ENCODE results near the gene PTBP3. TPM values are rescaled to one million over a fixed set of nuclear protein-coding genes. Genes with fewer than 3 reads are reported as not detected.
"Not testable (repeated sequence)": the region's sequence is repeated elsewhere in the genome, so short reads cannot be mapped to it uniquely, and the experiment has no call there.

PTBP3 gene
- total RNA-seq, 4 donors from 2014 or later = 9.9 to 54.7 (median 18.7) TPM

DNA sequence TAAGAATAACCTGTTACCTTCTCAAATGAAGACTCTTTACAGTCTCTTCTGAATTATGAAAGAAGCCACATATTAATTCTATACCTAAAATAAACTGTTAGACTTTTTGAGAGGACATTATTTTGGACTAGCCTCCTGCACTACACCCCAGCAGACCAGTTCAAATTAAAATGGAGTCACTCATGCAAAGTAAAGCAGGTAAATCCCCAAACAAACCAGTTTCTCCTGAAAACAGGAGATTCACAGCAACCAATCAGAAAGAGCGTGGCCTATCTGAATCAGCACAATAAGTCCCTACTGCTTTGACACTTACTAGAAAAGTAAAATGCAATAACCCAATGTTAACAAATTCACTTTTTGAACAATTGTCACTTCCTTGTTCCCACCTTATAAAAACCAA is 58.8 kb downstream of the PTBP3 start:
- Histone ChIP-seq H3K27me3 (no peaks in the 10 kb centered on the region), H3K9me3 (no peaks in the 10 kb centered on the region), H3K4me3 (no peak overlapping the region), H3K27ac (no peak overlapping the region), H3K36me3 (no peaks in the 10 kb centered on the region), H3K4me1 (peaks cover 6 to 8% of the 10 kb centered on the region in 2 donors)
- in situ Hi-C loops (cut with MboI; ENCODE audit: low sequenced_read_pairs in 4 of 4) = no loop called here
- no peak for ATAC-seq
- no peak for TF ChIP-seq POLR2A (IDR thresholded peaks at IDR 0.05)
- DNase-seq = no peak
- intact Hi-C loops (cut with DNase I; ENCODE audit: low total_unique reads) = no loop called here

DNA sequence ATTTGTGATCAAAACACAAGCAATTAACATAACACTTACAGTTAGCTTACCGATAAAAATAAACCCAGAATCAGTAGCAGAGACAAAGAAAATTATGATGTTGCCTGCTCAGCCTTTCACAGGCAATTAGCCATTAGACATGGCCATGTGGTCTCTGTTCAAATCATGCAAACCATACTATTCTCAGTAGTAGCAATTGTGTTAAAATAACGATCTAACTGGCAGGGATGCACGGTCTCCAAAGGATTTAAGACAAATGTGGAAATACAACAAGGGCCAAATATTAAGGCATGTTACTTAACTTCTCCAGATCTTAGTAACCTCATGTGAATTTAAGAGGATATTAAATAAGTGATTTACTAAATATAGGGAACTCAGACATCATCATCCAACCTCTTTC is 59.5 kb downstream of the PTBP3 start:
- H3K4me3 ChIP-seq = no peak overlapping the region
- peaks cover 6 to 8% of the 10 kb centered on the region in 2 donors for H3K4me1 ChIP-seq
- ATAC-seq (no peak), DNase-seq (no peak)
- H3K9me3 ChIP-seq = no peaks in the 10 kb centered on the region
- no peaks in the 10 kb centered on the region for H3K27me3 ChIP-seq
- TF ChIP-seq POLR2A (IDR thresholded peaks at IDR 0.05) = no peak
- TF ChIP-seq, protein P1, sequence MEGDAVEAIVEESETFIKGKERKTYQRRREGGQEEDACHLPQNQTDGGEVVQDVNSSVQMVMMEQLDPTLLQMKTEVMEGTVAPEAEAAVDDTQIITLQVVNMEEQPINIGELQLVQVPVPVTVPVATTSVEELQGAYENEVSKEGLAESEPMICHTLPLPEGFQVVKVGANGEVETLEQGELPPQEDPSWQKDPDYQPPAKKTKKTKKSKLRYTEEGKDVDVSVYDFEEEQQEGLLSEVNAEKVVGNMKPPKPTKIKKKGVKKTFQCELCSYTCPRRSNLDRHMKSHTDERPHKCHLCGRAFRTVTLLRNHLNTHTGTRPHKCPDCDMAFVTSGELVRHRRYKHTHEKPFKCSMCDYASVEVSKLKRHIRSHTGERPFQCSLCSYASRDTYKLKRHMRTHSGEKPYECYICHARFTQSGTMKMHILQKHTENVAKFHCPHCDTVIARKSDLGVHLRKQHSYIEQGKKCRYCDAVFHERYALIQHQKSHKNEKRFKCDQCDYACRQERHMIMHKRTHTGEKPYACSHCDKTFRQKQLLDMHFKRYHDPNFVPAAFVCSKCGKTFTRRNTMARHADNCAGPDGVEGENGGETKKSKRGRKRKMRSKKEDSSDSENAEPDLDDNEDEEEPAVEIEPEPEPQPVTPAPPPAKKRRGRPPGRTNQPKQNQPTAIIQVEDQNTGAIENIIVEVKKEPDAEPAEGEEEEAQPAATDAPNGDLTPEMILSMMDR (IDR thresholded peaks at IDR 0.05 in 4 of 5, conservative IDR thresholded peaks at IDR 0.05 in 1 of 5) = no peak
- no peaks in the 10 kb centered on the region for H3K36me3 ChIP-seq
- intact Hi-C loops (cut with DNase I; ENCODE audit: low total_unique reads) = no loop called here
- in situ Hi-C loops (cut with MboI; ENCODE audit: low sequenced_read_pairs in 4 of 4) = no loop called here
- H3K27ac ChIP-seq = no peak overlapping the region

DNA sequence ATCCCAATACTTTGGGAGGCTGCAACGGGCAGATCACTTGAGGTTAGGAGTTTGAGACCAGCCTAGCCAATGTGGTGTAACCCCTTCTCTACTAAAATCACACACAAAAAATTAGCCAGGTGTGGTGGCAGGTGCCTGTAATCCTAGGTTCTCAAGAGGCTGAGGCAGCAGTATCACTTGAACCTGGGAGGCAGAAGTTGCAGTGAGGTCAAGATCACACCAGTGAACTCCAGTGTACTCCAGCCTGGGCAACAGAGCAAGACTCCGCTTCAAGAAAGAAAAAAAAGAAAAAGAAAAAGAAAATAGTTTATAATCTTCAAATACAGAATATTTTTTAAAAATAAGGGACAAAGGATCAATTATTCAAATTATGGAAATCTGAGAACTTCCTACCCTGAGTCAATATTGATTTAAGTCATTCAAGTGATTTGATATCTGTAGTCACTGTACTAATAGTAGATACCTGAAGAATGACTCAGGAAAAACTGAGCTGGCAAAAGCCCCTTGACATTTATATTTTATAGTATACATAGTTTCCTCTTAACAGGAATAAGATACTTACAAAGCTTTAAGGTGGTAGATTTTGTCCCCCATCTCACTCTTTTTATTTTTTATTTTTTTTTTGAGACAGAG is 61.8 kb downstream of the PTBP3 start:
- Histone ChIP-seq H3K4me1 (peaks cover 6 to 8% of the 10 kb centered on the region in 2 donors), H3K36me3 (no peaks in the 10 kb centered on the region), H3K27me3 (no peaks in the 10 kb centered on the region), H3K27ac (no peak overlapping the region), H3K4me3 (no peak overlapping the region), H3K9me3 (no peaks in the 10 kb centered on the region)
- ATAC-seq = no peak
- TF ChIP-seq, protein P1 (IDR thresholded peaks at IDR 0.05 in 4 of 5, conservative IDR thresholded peaks at IDR 0.05 in 1 of 5) = no peak
- TF ChIP-seq POLR2A (IDR thresholded peaks at IDR 0.05) = no peak
- in situ Hi-C loops (cut with MboI; ENCODE audit: low sequenced_read_pairs in 4 of 4) (no loop called here), intact Hi-C loops (cut with DNase I; ENCODE audit: low total_unique reads) (no loop called here)
- no peak for DNase-seq

DNA sequence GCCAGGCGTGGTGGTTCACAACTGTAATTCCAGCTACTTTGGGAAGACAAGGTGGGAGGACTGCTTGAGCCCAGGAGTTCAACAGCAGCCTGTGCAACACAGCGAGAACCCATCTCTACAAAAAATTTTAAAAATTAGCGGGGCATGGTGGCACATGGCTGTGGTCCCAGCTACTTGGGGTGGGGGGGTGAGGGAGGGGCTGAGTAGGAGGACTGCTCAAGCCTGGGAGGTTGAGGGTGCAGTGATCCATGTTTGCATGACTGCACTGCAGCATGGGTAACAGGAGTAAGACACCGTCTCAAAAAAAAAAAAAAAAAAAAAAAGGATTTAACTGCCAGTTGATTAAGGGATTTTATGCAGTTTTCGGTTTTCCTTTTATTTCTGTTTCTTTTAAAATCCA is 65.0 kb downstream of the PTBP3 start:
- in situ Hi-C loops (cut with MboI; ENCODE audit: low sequenced_read_pairs in 4 of 4) = no loop called here

DNA sequence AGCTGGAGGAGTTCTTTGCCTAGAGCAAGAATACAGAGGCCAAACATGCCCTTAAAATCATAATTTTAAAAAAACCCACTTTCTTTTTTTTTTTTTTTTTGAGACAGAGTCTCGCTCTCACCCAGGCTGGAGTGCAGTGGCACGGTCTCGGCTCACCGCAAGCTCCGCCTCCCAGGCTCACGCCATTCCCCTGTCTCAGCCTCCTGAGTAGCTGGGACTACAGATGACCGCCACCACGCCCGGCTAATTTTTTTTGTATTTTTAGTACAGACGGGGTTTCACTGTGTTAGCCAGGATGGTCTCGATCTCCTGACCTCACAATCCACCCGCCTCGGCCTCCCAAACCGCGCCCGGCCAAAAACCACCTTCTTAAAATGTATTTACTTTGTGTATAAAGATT is 66.3 kb downstream of the PTBP3 start:
- ATAC-seq; H3K27me3 ChIP-seq; H3K9me3 ChIP-seq; H3K27ac ChIP-seq; in situ Hi-C loops (cut with MboI; ENCODE audit: low sequenced_read_pairs in 4 of 4); DNase-seq; H3K4me3 ChIP-seq; intact Hi-C loops (cut with DNase I; ENCODE audit: low total_unique reads); H3K4me1 ChIP-seq; H3K36me3 ChIP-seq: not testable (repeated sequence)

More for the DNA sequence above, 65.0 kb downstream of the PTBP3 start:
- no peak overlapping the region for H3K4me3 ChIP-seq
- TF ChIP-seq, protein P1 (IDR thresholded peaks at IDR 0.05 in 4 of 5, conservative IDR thresholded peaks at IDR 0.05 in 1 of 5) = no peak
- no peak for TF ChIP-seq POLR2A (IDR thresholded peaks at IDR 0.05)
- H3K27ac ChIP-seq = no peak overlapping the region
- no peak for ATAC-seq
- no peaks in the 10 kb centered on the region for H3K36me3 ChIP-seq
- DNase-seq = no peak
- intact Hi-C loops (cut with DNase I; ENCODE audit: low total_unique reads) = no loop called here
- H3K27me3 ChIP-seq = no peaks in the 10 kb centered on the region
- no peaks in the 10 kb centered on the region for H3K4me1 ChIP-seq
- no peaks in the 10 kb centered on the region for H3K9me3 ChIP-seq

DNA sequence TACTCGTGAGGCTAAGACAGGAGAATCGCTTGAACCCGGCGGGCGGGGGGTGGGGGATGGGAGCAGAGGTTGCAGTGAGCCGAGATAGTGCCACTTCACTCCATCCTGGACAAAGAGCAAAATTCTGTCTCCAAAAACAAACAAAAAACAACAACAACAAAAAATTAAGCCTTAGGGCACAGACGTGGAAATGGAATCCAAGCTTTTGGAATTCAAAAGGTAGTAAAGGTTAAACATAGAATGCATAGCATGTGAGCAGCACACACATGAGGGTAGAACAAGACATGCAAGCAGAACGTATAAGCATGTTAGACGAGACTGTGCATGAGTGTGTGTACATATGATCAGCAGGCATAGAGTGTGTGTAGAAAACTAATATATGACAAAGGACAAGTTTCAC is 68.0 kb downstream of the PTBP3 start:
- H3K36me3 ChIP-seq = no peaks in the 10 kb centered on the region
- no peak for DNase-seq
- TF ChIP-seq, protein P1 (IDR thresholded peaks at IDR 0.05 in 4 of 5, conservative IDR thresholded peaks at IDR 0.05 in 1 of 5) = no peak
- no peak for TF ChIP-seq POLR2A (IDR thresholded peaks at IDR 0.05)
- no peak overlapping the region for H3K27ac ChIP-seq
- in situ Hi-C loops (cut with MboI; ENCODE audit: low sequenced_read_pairs in 4 of 4) (no loop called here), intact Hi-C loops (cut with DNase I; ENCODE audit: low total_unique reads) (no loop called here)
- no peak overlapping the region for H3K4me3 ChIP-seq
- no peaks in the 10 kb centered on the region for H3K9me3 ChIP-seq
- ATAC-seq = no peak
- H3K27me3 ChIP-seq = no peaks in the 10 kb centered on the region
- H3K4me1 ChIP-seq = no peaks in the 10 kb centered on the region

All from gastrocnemius medialis (tissue), 4 donors.